Liver (tissue), 9 donors: ENCODE measurements around the gene RSRC1. TPM values are rescaled to one million over a fixed set of nuclear protein-coding genes. Genes with fewer than 3 reads are reported as not detected.
"Not testable (repeated sequence)": the region's sequence is repeated elsewhere in the genome, so short reads cannot be mapped to it uniquely, and the experiment has no call there.

ENCODE experiments used
- DNase-seq: peaks from one replicate; pipeline ENCODE4 v3.0.0-alpha.2; 2017; ENCODE audit warnings: low spot score
- H3K27ac ChIP-seq, 2 donors: one replicate each; pipeline ENCODE4 v1.7.0; 2013; ENCODE audit warnings: inconsistent platforms in 2 of 2, low read length in 2 of 2, control low read depth in 1 of 2, low read depth in 1 of 2, mild to moderate bottlenecking in 1 of 2
- H3K27me3 ChIP-seq, 4 donors: one replicate each; pipeline versions ENCODE4 v1.6.1 to v1.7.0; 2013; ENCODE audit warnings: low read length in 3 of 4, inconsistent platforms in 1 of 4, mild to moderate bottlenecking in 1 of 4, moderate library complexity in 1 of 4; ENCODE audit not compliant: control insufficient read depth in 4 of 4, insufficient read depth in 4 of 4
- H3K36me3 ChIP-seq, 4 donors: one replicate each; pipeline versions ENCODE4 v1.6.1 to v1.7.0; 2013; ENCODE audit warnings: low read length in 3 of 4, mild to moderate bottlenecking in 3 of 4, low read depth in 1 of 4, moderate library complexity in 1 of 4; ENCODE audit not compliant: control insufficient read depth in 4 of 4, insufficient read depth in 3 of 4
- H3K4me1 ChIP-seq, 4 donors: one replicate each; pipeline versions ENCODE4 v1.6.1 to v1.7.0; 2013; ENCODE audit warnings: low read length in 3 of 4, mild to moderate bottlenecking in 3 of 4, moderate library complexity in 1 of 4; ENCODE audit not compliant: control insufficient read depth in 4 of 4, insufficient read depth in 4 of 4
- H3K4me3 ChIP-seq, 3 donors: one replicate each; pipeline versions ENCODE4 v1.6.1 to v1.7.0; 2013; ENCODE audit warnings: low read length in 3 of 3, control low read depth in 1 of 3, low read depth in 1 of 3, mild to moderate bottlenecking in 1 of 3
- H3K9ac ChIP-seq, 2 donors: one replicate each; pipeline ENCODE4 v1.7.0; 2013; ENCODE audit warnings: low read length in 2 of 2, mild to moderate bottlenecking in 2 of 2, moderate library complexity in 2 of 2, control low read depth in 1 of 2, low read depth in 1 of 2
- H3K9me3 ChIP-seq, 4 donors: one replicate each; pipeline versions ENCODE4 v1.6.1 to v1.7.0; 2013; ENCODE audit warnings: low read length in 3 of 4; ENCODE audit not compliant: control insufficient read depth in 4 of 4
- EGR1 ChIP-seq, 2 donors: IDR thresholded peaks; 2 replicates each; pipeline ENCODE4 v1.6.1; 2016 to 2018; ENCODE audit warnings: antibody characterized with exemption in 2 of 2, low read depth in 2 of 2
- HNF4A ChIP-seq, 2 donors: conservative IDR thresholded peaks; 2 replicates each; pipeline ENCODE4 v1.6.1; 2016; ENCODE audit warnings: antibody characterized with exemption in 2 of 2, mild to moderate bottlenecking in 2 of 2
- JUND ChIP-seq, 2 donors: IDR thresholded peaks; 2 replicates each; pipeline ENCODE4 v1.6.1; 2016; ENCODE audit warnings: antibody characterized with exemption in 2 of 2
- NR2F2 ChIP-seq: IDR thresholded peaks from 2 replicates; pipeline ENCODE4 v1.6.1; 2016; ENCODE audit warnings: antibody characterized with exemption
- RAD21 ChIP-seq, 2 donors: IDR thresholded peaks; 2 replicates each; pipeline ENCODE4 v1.6.1; 2016; ENCODE audit warnings: antibody characterized with exemption in 2 of 2, mild to moderate bottlenecking in 2 of 2
- REST ChIP-seq: IDR thresholded peaks from 2 replicates; pipeline ENCODE4 v1.6.1; 2016; ENCODE audit warnings: antibody characterized with exemption, mild to moderate bottlenecking
- RXRA ChIP-seq, 2 donors: IDR thresholded peaks; 2 replicates each; pipeline ENCODE4 v1.6.1; 2017 to 2018; ENCODE audit warnings: antibody characterized with exemption in 2 of 2, mild to moderate bottlenecking in 1 of 2
- TAF1 ChIP-seq: conservative IDR thresholded peaks from 2 replicates; pipeline ENCODE4 v1.6.1; 2016; ENCODE audit warnings: antibody characterized with exemption, mild to moderate bottlenecking
- YY1 ChIP-seq: IDR thresholded peaks from 2 replicates; pipeline ENCODE4 v1.6.1; 2016; ENCODE audit warnings: antibody characterized with exemption, mild to moderate bottlenecking
- ZBTB33 ChIP-seq: IDR thresholded peaks from 2 replicates; pipeline ENCODE4 v1.6.1; 2016; ENCODE audit warnings: antibody characterized with exemption
- WGBS: extraction: QIAGEN DNeasy Blood & Tissue Kit; methylation state at CpG from one replicate; pipeline ENCODE4 v1.1.7; 2013; 5-methylcytosine and 5-hydroxymethylcytosine counted together
- polyA plus RNA-seq, 2 donors: library from polyadenylated mRNA; stranded (reverse) in 1 of 2; unstranded in 1 of 2; fragments of 200-250 nt in 1 of 2; fragments of >200 nt in 1 of 2; fragmentation: Nextera tagmentation in 1 of 2; extraction: Ambion mirVana in 1 of 2; gene quantifications; one replicate each; pipeline versions ENCODE4 v1.2.1 to v1.2.3, GENCODE V29; 2013 to 2015
- total RNA-seq, 2 donors: library from RNA; depleted of rRNA; stranded (reverse); fragments of >200 nt; gene quantifications; one replicate each; pipeline ENCODE4 v1.2.3, GENCODE V29; 2014
- TF ChIP-seq, protein P1 (sequence below): IDR thresholded peaks from 2 replicates; pipeline ENCODE4 v1.6.1; 2016; ENCODE audit warnings: antibody characterized with exemption
- donor health status: healthy.
- donor health status: healthy.
- donor health status: healthy.
- donor health status: healthy.
- donor health status: healthy.

RSRC1 gene
- total and polyA plus RNA-seq, 4 donors, result 7.2 to 30.3 (median 20.7) TPM

DNA sequence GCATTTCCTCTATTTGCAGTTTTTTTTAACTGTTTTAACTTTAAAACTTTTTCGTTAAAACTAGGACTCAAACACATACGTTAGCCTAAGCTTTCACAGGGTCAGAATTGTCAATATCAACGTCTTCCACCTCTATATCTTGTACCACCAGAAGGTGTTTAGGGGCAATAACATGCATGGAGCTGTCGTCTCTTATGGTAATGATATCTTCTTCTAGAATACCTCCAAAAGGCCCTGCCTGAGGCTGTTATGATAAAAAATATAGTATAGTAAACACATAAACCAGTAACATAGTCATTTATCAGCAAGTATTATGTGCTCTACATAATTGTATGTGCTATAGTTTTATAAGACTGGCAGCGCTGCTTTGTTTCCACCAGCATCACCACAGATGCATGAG lies 384.8 kb downstream of the RSRC1 start (continued):
- no peak for TF ChIP-seq ZBTB33
- TF ChIP-seq RAD21 (IDR thresholded peaks at IDR 0.05), result no peak
- TF ChIP-seq TAF1, result no peak
- no peak for TF ChIP-seq YY1

GRCh38 chr3:158495398-158495902 lies 385.6 kb downstream of the RSRC1 start:
- not testable (repeated sequence) for DNase-seq, H3K4me1 ChIP-seq, H3K9me3 ChIP-seq, H3K9ac ChIP-seq, H3K27ac ChIP-seq, H3K27me3 ChIP-seq, H3K4me3 ChIP-seq, H3K36me3 ChIP-seq
- 91% methylated on average over 4 of the region's 4 CpGs for WGBS

GRCh38 chr3:158505117-158505516 lies 395.2 kb downstream of the RSRC1 start:
- Histone ChIP-seq H3K36me3 (no peaks in the 10 kb centered on the region), H3K9ac (no peak overlapping the region), H3K4me1 (no peaks in the 10 kb centered on the region), H3K27me3 (no peaks in the 10 kb centered on the region), H3K9me3 (no peaks in the 10 kb centered on the region), H3K27ac (no peak overlapping the region), H3K4me3 (no peak overlapping the region)
- no peak for TF ChIP-seq REST
- no peak for TF ChIP-seq NR2F2
- no peak for TF ChIP-seq EGR1 (IDR thresholded peaks at IDR 0.05; ENCODE audit: low read depth in 2 of 2)
- no peak for TF ChIP-seq RXRA (IDR thresholded peaks at IDR 0.05)
- TF ChIP-seq YY1, result no peak
- no peak for TF ChIP-seq ZBTB33
- TF ChIP-seq HNF4A (conservative IDR thresholded peaks at IDR 0.05), result no peak
- no peak for TF ChIP-seq RAD21 (IDR thresholded peaks at IDR 0.05)
- TF ChIP-seq, protein P1, sequence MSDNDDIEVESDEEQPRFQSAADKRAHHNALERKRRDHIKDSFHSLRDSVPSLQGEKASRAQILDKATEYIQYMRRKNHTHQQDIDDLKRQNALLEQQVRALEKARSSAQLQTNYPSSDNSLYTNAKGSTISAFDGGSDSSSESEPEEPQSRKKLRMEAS, result no peak
- TF ChIP-seq TAF1, result no peak
- TF ChIP-seq JUND (IDR thresholded peaks at IDR 0.05), result no peak
- no peak for DNase-seq
